ENCODE data around the gene CES4A. TPM values are rescaled to one million over a fixed set of nuclear protein-coding genes. Genes with fewer than 3 reads are reported as not detected.

The CES4A gene
- total RNA-seq, 1 donor from 2014 or later, result 1.1 TPM

DNA sequence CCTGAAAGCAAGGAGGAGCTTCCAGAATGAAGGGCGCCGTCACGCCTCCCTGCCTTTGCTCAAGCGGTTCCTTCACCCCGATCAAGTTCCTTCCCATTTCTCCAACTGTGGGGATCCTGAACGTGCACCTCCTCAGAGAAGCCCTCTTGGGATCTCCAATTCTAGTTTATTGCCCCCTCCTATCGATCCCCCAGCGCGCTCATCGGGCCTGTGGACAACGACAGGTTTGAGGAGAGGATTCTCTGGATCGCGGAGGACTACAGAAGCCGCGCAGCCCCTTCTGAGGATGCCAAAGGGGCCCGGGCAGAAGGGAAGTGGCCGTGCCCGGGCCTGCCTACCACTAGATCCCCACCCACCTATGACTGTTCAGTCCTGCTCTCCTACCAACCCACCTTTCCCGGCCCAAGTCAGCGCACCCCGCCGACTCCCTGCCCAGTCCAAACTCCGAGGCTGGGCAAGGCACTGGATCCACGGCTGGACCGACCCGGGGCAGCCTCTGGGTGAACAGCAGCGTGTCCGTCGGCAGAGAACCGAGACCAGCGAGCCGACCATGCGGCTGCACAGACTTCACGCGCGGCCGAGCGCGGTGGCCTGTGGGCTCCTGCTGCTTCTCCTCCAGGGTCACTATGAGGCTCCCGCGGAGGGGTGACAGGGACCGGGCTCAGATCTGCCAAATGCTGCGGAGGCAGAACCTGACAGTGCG is 40.1 kb upstream of the CES4A start:
- FAIRE-seq (no peak), DNase-seq (ENCODE audit: low read depth) (peak; percentile 69)
- TF ChIP-seq, protein P1, sequence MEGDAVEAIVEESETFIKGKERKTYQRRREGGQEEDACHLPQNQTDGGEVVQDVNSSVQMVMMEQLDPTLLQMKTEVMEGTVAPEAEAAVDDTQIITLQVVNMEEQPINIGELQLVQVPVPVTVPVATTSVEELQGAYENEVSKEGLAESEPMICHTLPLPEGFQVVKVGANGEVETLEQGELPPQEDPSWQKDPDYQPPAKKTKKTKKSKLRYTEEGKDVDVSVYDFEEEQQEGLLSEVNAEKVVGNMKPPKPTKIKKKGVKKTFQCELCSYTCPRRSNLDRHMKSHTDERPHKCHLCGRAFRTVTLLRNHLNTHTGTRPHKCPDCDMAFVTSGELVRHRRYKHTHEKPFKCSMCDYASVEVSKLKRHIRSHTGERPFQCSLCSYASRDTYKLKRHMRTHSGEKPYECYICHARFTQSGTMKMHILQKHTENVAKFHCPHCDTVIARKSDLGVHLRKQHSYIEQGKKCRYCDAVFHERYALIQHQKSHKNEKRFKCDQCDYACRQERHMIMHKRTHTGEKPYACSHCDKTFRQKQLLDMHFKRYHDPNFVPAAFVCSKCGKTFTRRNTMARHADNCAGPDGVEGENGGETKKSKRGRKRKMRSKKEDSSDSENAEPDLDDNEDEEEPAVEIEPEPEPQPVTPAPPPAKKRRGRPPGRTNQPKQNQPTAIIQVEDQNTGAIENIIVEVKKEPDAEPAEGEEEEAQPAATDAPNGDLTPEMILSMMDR (IDR thresholded peaks at IDR 0.05; ENCODE audit: insufficient read depth, low read length, severe bottlenecking), result no peak
- no peaks in the 10 kb centered on the region for H3K27me3 ChIP-seq (ENCODE audit: control insufficient read depth, insufficient read depth, low read length)
- H3K4me3 ChIP-seq (ENCODE audit: low read depth, low read length), result peak overlapping the region; percentile 51
- no peaks in the 10 kb centered on the region for H3K36me3 ChIP-seq (ENCODE audit: control insufficient read depth, insufficient read depth, low read length)

DNA sequence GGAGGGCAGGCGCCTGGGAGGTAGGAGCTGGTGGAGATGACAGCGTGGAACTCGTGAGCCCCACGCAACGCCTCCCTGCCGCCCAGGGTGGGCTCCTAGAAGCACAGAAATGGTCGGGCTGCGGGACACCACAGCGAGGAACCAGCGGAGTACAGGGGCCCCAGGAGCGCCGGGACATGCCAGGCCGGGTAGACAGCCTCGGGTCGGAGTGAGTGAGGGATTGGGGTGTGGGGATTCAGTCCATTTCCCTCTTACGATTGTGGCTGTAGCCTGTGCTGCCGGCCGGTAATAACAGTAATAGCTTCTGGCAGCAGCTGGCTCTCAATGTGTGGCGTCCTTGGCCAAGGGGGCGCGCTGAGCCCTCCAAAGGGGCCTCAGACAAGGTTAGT is 39.6 kb upstream of the CES4A start:
- Histone ChIP-seq H3K27me3 (ENCODE audit: control insufficient read depth, insufficient read depth, low read length) (no peaks in the 10 kb centered on the region), H3K36me3 (ENCODE audit: control insufficient read depth, insufficient read depth, low read length) (no peaks in the 10 kb centered on the region), H3K4me3 (ENCODE audit: low read depth, low read length) (peak overlapping the region; percentile 51)
- DNase-seq (ENCODE audit: low read depth) (no peak), FAIRE-seq (no peak)
- TF ChIP-seq, protein P1 (IDR thresholded peaks at IDR 0.05; ENCODE audit: insufficient read depth, low read length, severe bottlenecking), result no peak

DNA sequence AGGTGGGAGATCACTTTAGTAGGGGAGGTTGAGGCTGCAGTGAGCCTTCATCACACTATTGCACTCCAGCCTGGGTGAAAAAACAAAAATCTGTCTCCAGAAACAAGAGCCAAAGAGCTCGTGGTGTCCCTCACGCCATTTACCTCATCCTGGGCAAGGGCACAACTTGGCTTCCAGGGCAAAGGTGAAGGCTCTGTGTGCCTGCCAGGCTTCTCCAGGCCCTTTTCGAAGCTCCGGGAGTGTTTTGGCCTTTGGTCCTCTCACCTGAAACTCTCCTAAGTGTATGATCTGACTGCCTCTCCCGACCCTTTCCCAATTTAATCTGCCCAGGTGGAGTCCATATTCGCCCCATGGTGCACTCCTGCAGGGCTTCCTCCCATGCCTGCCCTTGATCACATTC is 38.9 kb upstream of the CES4A start:
- DNase-seq (ENCODE audit: low read depth), result no peak
- TF ChIP-seq, protein P1 (IDR thresholded peaks at IDR 0.05; ENCODE audit: insufficient read depth, low read length, severe bottlenecking), result no peak
- no peak for FAIRE-seq
- Histone ChIP-seq H3K27me3 (ENCODE audit: control insufficient read depth, insufficient read depth, low read length) (no peaks in the 10 kb centered on the region), H3K36me3 (ENCODE audit: control insufficient read depth, insufficient read depth, low read length) (no peaks in the 10 kb centered on the region), H3K4me3 (ENCODE audit: low read depth, low read length) (no peak overlapping the region)

DNA sequence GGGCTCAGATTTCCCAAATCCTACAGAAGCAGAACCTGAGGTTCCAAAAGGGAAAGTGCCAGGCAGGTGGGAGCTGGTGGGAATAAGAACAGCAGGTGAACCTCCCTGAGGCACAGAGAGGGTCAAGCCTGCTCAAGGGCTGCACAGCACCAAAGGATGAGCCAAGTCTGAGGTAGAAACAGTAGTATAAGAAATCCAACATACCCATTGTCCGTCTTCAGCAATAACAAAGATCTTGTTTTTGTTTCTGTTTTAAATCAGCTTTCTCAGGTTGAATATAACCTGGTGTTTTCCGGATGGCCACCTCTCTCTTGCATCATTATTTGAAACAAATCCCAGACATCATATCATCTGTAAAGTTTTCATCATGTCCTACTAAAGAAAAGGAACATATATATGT is 38.0 kb upstream of the CES4A start:
- DNase-seq (ENCODE audit: low read depth) (no peak), FAIRE-seq (no peak)
- TF ChIP-seq, protein P1 (IDR thresholded peaks at IDR 0.05; ENCODE audit: insufficient read depth, low read length, severe bottlenecking), result no peak
- Histone ChIP-seq H3K27me3 (ENCODE audit: control insufficient read depth, insufficient read depth, low read length) (no peaks in the 10 kb centered on the region), H3K4me3 (ENCODE audit: low read depth, low read length) (no peak overlapping the region), H3K36me3 (ENCODE audit: control insufficient read depth, insufficient read depth, low read length) (no peaks in the 10 kb centered on the region)

DNA sequence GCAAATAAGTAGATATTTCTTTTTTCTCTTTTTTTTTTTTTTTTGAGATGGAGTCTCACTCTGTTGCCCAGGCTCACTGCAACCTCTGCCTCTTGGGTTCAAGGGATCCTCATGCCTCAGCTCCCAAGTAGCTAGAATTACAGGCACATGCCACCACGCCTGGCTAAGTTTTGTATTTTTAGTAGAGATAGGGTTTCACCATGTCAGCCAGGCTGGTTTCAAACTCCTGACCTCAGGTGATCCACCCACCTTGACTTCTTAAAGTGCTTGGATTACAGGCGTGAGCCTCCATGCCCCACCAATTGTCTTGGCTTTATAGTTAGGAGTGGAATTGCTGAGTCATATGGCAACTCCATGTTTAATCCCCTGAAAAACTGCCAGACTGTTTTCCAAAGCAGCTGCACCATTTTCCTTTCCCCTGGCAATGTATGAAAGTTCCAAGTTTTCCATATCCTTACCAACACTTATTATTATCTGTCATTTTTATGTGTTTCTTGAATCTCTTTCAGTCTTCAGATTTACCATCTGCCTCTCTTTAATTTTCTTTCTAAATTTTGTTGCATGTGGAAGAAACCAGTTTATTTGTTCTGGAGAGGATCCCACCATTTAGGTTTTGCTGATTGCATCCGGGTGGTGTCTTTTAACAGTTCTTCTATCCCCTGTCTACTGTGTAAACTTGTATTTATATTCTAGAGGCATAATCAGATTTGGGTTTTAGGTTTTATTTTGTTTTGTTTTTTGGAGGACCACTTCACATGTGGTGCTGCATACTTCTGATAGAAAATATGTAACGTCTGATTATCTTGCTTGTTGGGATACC is 37.2 kb upstream of the CES4A start:
- Histone ChIP-seq H3K36me3 (ENCODE audit: control insufficient read depth, insufficient read depth, low read length) (no peaks in the 10 kb centered on the region), H3K4me3 (ENCODE audit: low read depth, low read length) (no peak overlapping the region), H3K27me3 (ENCODE audit: control insufficient read depth, insufficient read depth, low read length) (no peaks in the 10 kb centered on the region)
- TF ChIP-seq, protein P1 (IDR thresholded peaks at IDR 0.05; ENCODE audit: insufficient read depth, low read length, severe bottlenecking), result no peak
- FAIRE-seq (no peak), DNase-seq (ENCODE audit: low read depth) (peak; percentile 25)

Data from bronchial epithelial cell (primary cell).